CD4-positive, alpha-beta T cell treated with Interleukin-4 for 1 hour (primary cell): Measurements from ENCODE around the gene LRFN5.
"Not testable (repeated sequence)": the region's sequence is repeated elsewhere in the genome, so short reads cannot be mapped to it uniquely, and the experiment has no call there.

ENCODE experiments used
- DNase-seq, 2 donors: peaks; one replicate each; pipeline ENCODE4 v3.0.0-alpha.2; 2020 to 2022

The LRFN5 gene

DNA sequence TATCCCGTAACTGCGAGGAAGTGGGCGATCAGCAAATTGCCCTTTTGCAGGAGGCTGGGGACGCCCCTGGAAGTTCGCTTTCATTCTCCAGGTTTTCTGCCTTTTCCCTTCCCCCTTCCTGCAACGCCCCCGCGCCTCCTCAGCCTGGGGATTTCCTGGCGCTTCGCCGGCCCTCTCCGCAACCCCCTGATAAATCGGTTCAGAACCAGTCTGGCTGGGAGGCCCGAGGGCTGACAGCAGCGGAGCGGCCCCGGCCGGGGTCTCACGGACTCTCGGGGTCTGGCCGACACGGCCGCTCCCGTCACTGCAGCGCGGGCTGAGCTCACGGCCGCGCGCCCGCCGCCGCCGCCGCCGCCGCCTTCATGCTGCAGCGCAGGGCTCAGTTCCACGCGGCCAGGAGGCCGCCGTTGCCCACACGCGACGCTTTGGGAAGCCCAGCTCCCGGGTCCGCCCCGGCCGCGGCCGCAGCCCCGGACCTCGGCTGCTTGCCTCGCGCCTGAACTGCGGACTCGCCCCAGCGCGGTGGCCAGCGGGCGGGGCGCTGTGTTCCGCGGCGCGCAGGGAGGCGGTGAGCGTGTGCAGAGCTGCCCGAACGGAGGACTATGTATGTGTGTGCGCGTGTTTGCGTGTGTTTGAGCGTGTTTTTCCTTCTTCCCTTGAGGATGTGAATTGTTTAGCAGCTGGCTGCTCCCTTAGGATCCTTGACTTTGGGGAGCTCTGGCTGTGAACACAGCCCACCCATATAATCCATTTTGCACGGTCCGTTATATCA, at the start of gene LRFN5:
Gene LRFN5, plus strand, starts transcription at position 345 of the 772 bp plus-strand sequence.
- no peak for DNase-seq

DNA sequence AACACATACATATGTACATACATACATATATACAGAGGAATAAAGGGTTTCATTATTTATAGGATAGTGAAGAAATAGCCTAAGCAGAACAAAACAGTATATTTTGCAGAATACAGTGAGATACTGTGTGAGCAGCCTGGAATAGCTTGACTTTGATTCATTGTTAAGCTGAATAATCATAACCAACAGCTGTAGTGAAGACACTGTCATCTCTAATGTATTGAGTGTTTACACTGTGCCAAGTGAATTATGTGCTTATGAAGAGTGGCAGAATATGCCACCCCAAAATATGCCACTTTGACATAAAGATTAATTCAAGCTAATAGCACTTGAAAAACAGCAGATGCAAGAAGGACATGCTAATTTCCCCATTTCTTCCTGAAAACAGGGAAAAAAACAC, 48.2 kb upstream of the LRFN5 start:
- DNase-seq, result no peak

GRCh38 chr14:41566864-41567263, 39.8 kb upstream of the LRFN5 start:
- DNase-seq, result not testable (repeated sequence)

DNA sequence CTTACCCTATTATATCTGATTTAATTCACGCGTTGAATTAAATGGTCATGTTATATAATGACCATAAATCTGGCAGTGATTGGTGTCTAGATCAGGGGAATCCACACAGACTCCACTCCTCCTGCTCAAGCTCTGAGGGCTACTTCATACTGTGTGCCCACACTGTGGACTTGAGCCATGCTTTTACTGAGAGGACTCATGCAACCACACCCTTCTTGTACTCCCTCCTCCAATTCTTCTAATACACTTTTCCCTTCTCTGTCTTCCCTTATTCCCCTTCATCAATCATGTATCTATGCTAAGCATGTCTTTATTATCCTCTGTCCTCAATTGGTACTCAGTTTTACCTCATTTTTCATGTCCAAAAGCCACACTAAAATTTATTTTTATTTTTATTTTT, 37.7 kb upstream of the LRFN5 start:
- no peak for DNase-seq

GRCh38 chr14:41570415-41571155, 36.1 kb upstream of the LRFN5 start:
- no peak for DNase-seq

DNA sequence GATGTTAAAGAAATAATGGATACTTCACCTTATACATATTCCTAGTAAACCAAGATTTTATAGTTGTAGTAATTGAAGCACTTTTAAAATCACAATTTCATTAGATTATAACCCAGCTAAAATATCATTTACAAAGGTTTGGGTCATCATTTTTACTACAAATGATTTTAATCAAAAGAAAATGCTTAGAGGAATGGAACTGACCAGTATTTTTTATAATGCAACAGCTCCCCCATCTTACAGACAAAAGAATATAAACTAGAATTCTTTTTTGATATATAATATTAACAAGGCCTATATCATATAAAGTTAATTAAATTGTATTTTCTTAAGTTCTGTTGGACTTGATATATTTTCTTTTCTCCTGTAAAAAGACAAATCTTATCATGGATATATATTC, 20.4 kb upstream of the LRFN5 start:
- no peak for DNase-seq

- DNase-seq, result no peak
These were observed 9.0 kb upstream of the LRFN5 start for GRCh38 chr14:41597647-41598046.

GRCh38 chr14:41599805-41600385, 6.8 kb upstream of the LRFN5 start:
- not testable (repeated sequence) for DNase-seq

DNA sequence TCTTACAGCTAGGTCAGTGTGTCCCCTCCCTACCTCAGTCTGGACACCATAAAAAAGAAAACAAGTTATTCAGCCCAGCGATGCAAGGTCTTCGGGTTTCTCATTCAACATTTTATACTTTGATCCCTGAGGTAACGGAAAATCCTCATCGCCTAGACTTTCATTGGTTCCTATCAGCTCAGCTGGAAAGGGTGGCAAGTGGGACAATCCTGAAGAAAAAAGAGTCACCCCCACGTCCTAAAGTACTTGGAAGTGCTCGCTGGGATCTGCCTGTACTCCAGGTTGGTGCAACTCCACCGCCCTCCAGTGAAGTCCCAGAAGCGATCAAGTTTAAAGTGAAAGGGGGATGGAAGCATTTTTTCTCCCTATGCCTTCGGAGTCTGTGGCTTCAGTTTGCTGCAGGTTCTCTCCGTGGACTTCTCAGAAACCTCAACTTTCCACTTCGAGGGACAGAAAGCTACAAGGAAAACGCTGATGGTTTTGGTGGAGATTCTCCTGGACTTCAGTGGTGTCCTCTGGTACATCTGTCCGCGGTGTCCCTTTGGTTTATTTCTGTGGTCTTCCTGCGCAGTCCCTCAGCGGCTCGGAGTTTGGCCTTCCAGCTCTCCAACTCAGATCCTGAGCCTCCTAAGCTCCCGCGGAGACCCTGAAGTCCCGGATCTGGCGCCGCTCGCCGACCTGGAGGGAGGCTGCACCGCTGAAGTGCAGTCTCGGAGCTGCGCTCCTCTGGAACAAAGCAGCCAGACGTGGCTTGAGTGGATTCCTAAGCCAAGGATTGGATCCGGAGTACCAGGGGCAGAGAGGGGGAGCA, 1.8 kb upstream of the LRFN5 start:
- DNase-seq, result no peak

DNA sequence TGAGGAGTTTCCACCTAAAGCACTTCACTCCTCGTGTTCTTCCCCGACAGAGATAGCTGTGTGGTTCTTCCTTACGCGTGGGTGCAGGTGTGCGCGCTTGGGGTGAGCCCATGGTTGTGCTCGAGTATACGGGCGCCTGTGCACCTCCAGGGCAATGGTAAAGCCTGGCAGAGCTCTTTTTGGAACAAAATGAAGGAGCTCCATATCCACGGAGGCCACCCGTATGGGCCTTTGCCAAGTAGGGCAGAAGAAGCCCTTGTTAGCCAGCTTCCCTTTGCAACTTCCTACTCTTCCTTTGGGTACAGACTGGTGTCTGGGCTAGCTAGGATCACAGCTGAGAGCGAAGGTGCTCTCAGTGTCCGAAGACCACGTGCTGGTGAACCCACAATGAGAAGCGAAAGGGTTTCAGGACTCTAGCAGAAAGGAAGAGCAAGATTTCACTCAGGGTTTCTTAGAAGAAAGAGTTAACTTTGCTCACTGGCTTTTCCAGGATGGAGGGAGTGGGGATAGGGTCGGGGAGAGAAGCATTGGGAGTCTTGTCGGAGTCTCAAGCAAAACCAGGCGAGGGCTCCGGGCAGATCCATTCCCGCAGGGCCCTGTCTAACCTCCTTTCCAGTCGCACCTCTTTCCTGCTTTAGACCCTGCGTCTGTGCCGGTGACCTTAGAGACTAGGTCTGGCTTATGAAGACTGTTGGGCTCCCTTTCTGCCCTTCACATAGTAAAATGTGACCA, 960 bp upstream of the LRFN5 start:
- DNase-seq, result no peak

DNA sequence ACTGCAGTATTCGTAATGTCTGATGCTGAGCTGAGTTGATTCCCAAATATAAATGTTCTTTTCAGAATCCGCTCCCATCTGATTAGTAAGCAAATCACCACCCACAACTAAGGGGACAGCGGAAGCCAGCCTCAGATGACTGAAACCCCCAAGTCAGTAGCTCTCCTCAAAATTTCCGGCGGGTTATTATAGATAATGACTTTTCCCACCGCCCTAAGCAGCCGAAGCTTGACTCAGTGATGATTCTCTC, 469 bp upstream of the LRFN5 start:
- DNase-seq, result no peak

DNA sequence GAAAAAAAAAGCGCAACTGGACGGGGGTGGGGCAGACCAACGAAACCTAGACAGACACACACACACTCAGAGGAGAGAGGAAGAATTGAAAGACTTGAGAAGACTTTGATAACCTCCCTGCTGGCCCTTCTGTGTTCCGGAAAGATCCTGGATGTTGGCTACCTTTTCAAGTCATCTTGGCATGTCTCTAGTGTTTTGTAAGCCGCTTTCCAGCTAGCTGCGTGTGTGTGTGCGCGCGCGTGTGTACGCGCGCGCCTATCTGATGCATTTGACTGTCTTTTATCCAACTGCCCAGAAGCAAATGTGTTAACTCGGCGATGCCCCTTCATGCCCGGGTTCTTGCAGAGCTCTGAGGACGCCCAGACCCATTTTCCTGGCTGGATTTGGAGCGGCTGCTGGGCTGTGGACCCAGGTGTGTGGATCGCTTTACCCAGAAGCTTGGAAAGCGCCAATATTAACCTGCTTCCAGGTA, 664 bp downstream of the LRFN5 start:
- no peak for DNase-seq

DNA sequence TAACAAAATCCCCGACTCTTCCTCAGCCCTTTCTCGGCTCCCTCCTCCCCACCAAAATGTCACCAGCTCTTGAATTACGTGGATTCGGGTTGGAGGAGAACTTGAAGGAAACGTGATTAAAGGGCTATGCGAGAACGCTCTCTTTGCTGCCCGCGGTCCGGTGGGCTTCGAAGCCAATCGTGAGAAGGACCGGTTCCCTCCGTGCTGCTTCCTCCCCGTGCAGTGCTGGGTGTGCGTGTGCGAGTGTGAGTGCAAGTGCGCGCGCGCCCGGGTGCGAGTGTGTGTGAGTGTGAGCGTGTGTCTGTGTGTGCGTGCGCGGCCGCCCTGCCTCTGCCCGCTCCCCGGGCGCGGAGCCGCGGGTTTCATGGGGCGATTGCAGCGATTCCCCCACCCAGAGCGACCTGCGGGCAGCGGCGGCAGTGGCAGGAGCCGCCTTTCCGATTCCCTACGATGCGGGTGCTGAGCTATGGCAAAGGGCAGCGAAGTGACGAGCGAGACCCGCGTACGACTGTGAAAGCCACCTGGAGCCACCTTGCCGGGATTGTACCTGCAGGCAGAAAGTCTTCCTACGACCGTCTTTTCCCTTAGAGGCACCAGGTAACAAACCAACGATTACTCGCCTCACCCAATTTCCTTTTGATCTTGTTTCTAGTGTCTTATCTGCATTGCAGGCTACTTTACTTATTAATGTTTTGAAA, 1.4 kb downstream of the LRFN5 start:
- DNase-seq, result no peak

DNA sequence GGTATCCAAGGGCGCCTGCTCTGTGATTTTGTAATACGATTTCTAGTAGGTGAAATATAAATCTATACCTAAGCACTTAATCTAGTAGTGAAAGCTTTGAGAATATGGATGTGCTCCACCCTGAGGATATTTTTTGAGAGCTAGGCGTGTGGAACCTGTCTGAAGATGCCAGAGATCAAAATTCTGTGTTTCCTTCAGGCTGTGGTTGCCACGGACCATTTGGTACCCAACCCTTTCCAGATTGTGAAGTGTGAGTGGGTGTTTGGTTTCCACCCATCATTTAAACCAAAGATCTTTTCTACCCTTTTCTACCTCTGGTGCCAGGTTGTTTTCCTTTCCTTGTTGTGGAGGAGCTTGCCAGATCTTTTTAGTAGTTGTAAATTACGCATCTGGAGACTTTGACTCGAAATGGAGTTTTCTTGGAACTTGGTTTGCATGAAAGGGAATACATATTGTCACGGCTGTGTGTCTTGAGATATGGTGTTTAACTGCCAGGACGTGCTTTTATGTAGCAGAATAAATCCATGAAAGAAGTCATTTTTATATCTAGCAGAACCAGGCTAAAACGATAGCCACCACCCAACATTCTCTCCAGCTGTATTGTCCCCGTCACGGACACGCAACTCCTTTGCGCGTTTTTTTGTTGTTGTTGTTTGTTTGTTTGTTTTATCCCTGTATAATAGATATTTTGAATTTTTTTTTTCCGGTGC, 2.2 kb downstream of the LRFN5 start:
- no peak for DNase-seq

DNA sequence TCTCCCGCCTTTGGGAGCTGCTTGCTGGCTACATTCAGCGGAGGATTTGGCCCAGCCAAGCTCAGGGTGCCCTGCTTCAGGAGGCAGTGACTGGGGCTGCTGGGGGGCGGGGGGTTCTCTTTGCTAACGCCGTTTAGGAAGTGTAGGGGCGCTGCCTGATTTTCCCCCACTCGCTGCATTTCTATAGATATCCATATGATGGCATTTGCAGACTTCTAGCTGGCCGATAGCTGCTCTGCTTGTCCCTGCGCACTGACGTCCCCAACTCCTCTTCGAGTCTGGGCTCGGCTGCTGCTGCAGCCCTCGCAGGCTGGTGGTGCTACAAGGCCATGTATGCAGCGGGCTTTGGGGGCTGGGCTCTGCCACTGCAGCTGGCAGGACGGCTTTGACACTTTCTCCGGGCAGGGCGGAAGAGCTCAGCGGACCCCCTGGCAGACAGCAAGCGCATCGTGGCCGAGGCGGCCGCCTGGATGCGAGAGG, 3.1 kb downstream of the LRFN5 start:
- no peak for DNase-seq

GRCh38 chr14:41615011-41615595, 8.4 kb downstream of the LRFN5 start:
- DNase-seq, result no peak

GRCh38 chr14:41623736-41624135, 17.1 kb downstream of the LRFN5 start:
- DNase-seq, result no peak

GRCh38 chr14:41629876-41630275, 23.2 kb downstream of the LRFN5 start:
- DNase-seq, result no peak

DNA sequence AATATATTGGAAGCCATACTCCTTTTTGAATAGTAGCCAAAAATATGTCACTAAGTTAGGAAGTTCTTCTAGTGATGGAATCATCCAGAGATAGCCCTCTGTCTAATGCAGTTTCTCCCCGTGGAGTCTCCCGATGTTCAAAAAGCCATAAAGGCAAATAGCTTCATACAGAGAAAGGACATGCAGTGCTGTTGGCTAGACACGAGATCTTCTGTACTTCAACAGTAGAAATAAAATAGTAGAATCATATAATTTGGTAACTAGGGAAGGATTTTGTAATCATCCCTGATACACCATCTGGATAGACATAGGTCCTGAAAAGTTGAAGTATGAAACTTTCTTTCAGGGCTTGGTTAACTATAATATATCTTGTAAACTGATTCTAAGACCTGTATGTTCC, 27.6 kb downstream of the LRFN5 start:
- no peak for DNase-seq

DNA sequence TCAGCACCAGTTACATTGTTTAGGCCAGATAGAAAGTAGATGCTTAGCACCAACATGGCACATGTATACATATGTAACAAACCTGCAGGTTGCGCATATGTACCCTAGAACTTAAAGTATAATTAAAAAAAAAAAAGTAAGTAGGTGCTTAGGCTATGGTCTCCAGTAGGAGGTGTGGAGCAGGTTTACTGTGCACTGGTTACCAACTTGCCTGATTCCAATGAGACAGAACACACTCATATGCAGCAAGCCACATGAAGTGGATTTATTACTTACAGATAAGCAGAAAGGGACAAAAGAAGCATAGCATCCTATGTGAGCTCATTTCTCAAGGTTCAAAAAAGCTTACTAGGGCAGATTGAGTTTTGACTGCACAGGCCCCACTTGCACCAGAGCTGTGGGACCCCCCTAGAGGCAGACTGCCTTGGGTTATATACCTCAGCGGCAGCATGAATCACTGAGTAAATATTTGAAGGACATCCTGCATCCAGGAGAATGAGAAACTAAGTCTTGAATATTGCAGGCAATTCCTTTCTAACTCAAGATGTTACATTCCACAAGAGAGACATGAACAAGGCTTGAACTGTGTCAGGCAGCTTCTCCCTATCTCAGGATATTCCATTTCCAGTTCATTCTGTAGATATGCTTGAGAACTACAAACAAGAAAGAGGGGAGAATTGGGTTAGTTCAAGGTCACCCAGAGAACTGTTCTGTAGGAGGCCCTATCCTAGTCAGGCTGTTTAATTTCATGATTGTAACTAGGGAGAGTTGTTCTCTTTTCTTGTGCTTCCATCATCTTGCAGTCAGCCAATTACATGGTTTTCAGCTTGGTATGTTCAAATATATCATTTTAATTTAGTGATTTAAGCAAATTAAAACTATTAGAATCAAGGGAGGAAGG, 30.1 kb downstream of the LRFN5 start:
- DNase-seq, result no peak
